ENCODE data around the gene NR6A1.

Gene NR6A1

GRCh38 chr9:124570942-124571666 is 200.0 kb downstream of the NR6A1 start:
- ATAC-seq: no peak
- no peaks in the 10 kb centered on the region for H3K4me1 Mint-ChIP-seq
- H3K9me3 Mint-ChIP-seq: no peaks in the 10 kb centered on the region
- no peaks in the 10 kb centered on the region for H3K36me3 Mint-ChIP-seq
- H3K27ac Mint-ChIP-seq: no peak overlapping the region
- H3K4me3 Mint-ChIP-seq: no peak overlapping the region
- DNase-seq (ENCODE audit: low spot score in 2 of 2): no peak

- H3K4me3 Mint-ChIP-seq: no peak overlapping the region
- H3K4me1 Mint-ChIP-seq: no peaks in the 10 kb centered on the region
- DNase-seq (ENCODE audit: low spot score in 2 of 2) (no peak), ATAC-seq (no peak)
- H3K36me3 Mint-ChIP-seq: no peaks in the 10 kb centered on the region
- H3K9me3 Mint-ChIP-seq: no peaks in the 10 kb centered on the region
- H3K27ac Mint-ChIP-seq: no peak overlapping the region
Observed at GRCh38 chr9:124569942-124570341, 201.2 kb downstream of the NR6A1 start.

- ATAC-seq (no peak), DNase-seq (ENCODE audit: low spot score in 2 of 2) (no peak)
- no peaks in the 10 kb centered on the region for H3K4me1 Mint-ChIP-seq
- H3K36me3 Mint-ChIP-seq: no peaks in the 10 kb centered on the region
- H3K27ac Mint-ChIP-seq: no peak overlapping the region
- no peak overlapping the region for H3K4me3 Mint-ChIP-seq
- no peaks in the 10 kb centered on the region for H3K9me3 Mint-ChIP-seq
Observed at GRCh38 chr9:124567362-124567761, 203.7 kb downstream of the NR6A1 start.

- DNase-seq (ENCODE audit: low spot score in 2 of 2): no peak
- Mint-ChIP-seq H3K4me3 (no peak overlapping the region), H3K9me3 (no peaks in the 10 kb centered on the region), H3K4me1 (no peaks in the 10 kb centered on the region), H3K36me3 (no peaks in the 10 kb centered on the region), H3K27ac (no peak overlapping the region)
- no peak for ATAC-seq
Observed at GRCh38 chr9:124562328-124562727, 208.8 kb downstream of the NR6A1 start.

- Mint-ChIP-seq H3K27ac (no peak overlapping the region), H3K4me1 (no peaks in the 10 kb centered on the region), H3K36me3 (no peaks in the 10 kb centered on the region), H3K9me3 (no peaks in the 10 kb centered on the region), H3K4me3 (no peak overlapping the region)
- DNase-seq (ENCODE audit: low spot score in 2 of 2): no peak
- no peak for ATAC-seq
Observed at GRCh38 chr9:124559871-124560270, 211.2 kb downstream of the NR6A1 start.

GRCh38 chr9:124558777-124559470 is 212.2 kb downstream of the NR6A1 start:
- Mint-ChIP-seq H3K4me1 (no peaks in the 10 kb centered on the region), H3K36me3 (no peaks in the 10 kb centered on the region), H3K4me3 (no peak overlapping the region), H3K9me3 (no peaks in the 10 kb centered on the region), H3K27ac (no peak overlapping the region)
- DNase-seq (ENCODE audit: low spot score in 2 of 2) (no peak), ATAC-seq (no peak)

GRCh38 chr9:124557895-124558294 is 213.2 kb downstream of the NR6A1 start:
- Mint-ChIP-seq H3K4me1 (no peaks in the 10 kb centered on the region), H3K9me3 (no peaks in the 10 kb centered on the region), H3K4me3 (no peak overlapping the region), H3K27ac (no peak overlapping the region), H3K36me3 (no peaks in the 10 kb centered on the region)
- ATAC-seq: no peak
- DNase-seq (ENCODE audit: low spot score in 2 of 2): no peak

- no peaks in the 10 kb centered on the region for H3K9me3 Mint-ChIP-seq
- DNase-seq (ENCODE audit: low spot score in 2 of 2) (no peak), ATAC-seq (no peak)
- H3K27ac Mint-ChIP-seq: no peak overlapping the region
- no peaks in the 10 kb centered on the region for H3K36me3 Mint-ChIP-seq
- no peaks in the 10 kb centered on the region for H3K4me1 Mint-ChIP-seq
- H3K4me3 Mint-ChIP-seq: no peak overlapping the region
Observed at GRCh38 chr9:124555043-124555442, 216.1 kb downstream of the NR6A1 start.

GRCh38 chr9:124553738-124554137 is 217.4 kb downstream of the NR6A1 start:
- Mint-ChIP-seq H3K36me3 (no peaks in the 10 kb centered on the region), H3K4me1 (no peaks in the 10 kb centered on the region), H3K4me3 (no peak overlapping the region), H3K9me3 (no peaks in the 10 kb centered on the region), H3K27ac (no peak overlapping the region)
- no peak for ATAC-seq
- DNase-seq (ENCODE audit: low spot score in 2 of 2): no peak

- Mint-ChIP-seq H3K9me3 (no peaks in the 10 kb centered on the region), H3K4me3 (no peak overlapping the region), H3K36me3 (no peaks in the 10 kb centered on the region), H3K27ac (no peak overlapping the region), H3K4me1 (no peaks in the 10 kb centered on the region)
- ATAC-seq: no peak
- DNase-seq (ENCODE audit: low spot score in 2 of 2): peak in 1 of 2 donors; percentile 51
Observed at GRCh38 chr9:124552273-124552605, 218.9 kb downstream of the NR6A1 start.

GRCh38 chr9:124551472-124552272 is 219.4 kb downstream of the NR6A1 start:
- Mint-ChIP-seq H3K36me3 (no peaks in the 10 kb centered on the region), H3K4me3 (no peak overlapping the region), H3K9me3 (no peaks in the 10 kb centered on the region), H3K4me1 (no peaks in the 10 kb centered on the region), H3K27ac (no peak overlapping the region)
- DNase-seq (ENCODE audit: low spot score in 2 of 2) (peak in 1 of 2 donors; percentile 68), ATAC-seq (peak; percentile 85)

GRCh38 chr9:124550072-124550471 is 221.0 kb downstream of the NR6A1 start:
- Mint-ChIP-seq H3K4me1 (no peaks in the 10 kb centered on the region), H3K4me3 (no peak overlapping the region), H3K36me3 (no peaks in the 10 kb centered on the region), H3K9me3 (no peaks in the 10 kb centered on the region), H3K27ac (no peak overlapping the region)
- DNase-seq (ENCODE audit: low spot score in 2 of 2) (no peak), ATAC-seq (no peak)

- Mint-ChIP-seq H3K9me3 (no peaks in the 10 kb centered on the region), H3K27ac (no peak overlapping the region), H3K36me3 (no peaks in the 10 kb centered on the region), H3K4me1 (no peaks in the 10 kb centered on the region), H3K4me3 (no peak overlapping the region)
- ATAC-seq (no peak), DNase-seq (ENCODE audit: low spot score in 2 of 2) (no peak)
Observed at GRCh38 chr9:124549016-124549415, 222.1 kb downstream of the NR6A1 start.

- H3K27ac Mint-ChIP-seq: no peak overlapping the region
- H3K4me1 Mint-ChIP-seq: no peaks in the 10 kb centered on the region
- H3K4me3 Mint-ChIP-seq: no peak overlapping the region
Observed at GRCh38 chr9:124544535-124544934, 226.6 kb downstream of the NR6A1 start.

GRCh38 chr9:124541824-124542223 is 229.3 kb downstream of the NR6A1 start:
- Mint-ChIP-seq H3K36me3 (no peaks in the 10 kb centered on the region), H3K27ac (no peak overlapping the region), H3K9me3 (no peaks in the 10 kb centered on the region), H3K4me1 (no peaks in the 10 kb centered on the region), H3K4me3 (no peak overlapping the region)
- DNase-seq (ENCODE audit: low spot score in 2 of 2): no peak
- no peak for ATAC-seq

More at GRCh38 chr9:124544535-124544934, 226.6 kb downstream of the NR6A1 start:
- Mint-ChIP-seq H3K9me3 (no peaks in the 10 kb centered on the region), H3K36me3 (no peaks in the 10 kb centered on the region)
- ATAC-seq (no peak), DNase-seq (ENCODE audit: low spot score in 2 of 2) (no peak)

GRCh38 chr9:124537926-124538325 is 233.2 kb downstream of the NR6A1 start:
- ATAC-seq: no peak
- no peak for DNase-seq (ENCODE audit: low spot score in 2 of 2)
- Mint-ChIP-seq H3K36me3 (no peaks in the 10 kb centered on the region), H3K4me1 (no peaks in the 10 kb centered on the region), H3K27ac (no peak overlapping the region), H3K9me3 (no peaks in the 10 kb centered on the region), H3K4me3 (no peak overlapping the region)

Measured in stimulated activated effector memory CD8-positive, alpha-beta T cell treated with anti-CD3 and anti-CD28 coated beads, Interleukin-12 subunit alpha, Interleukin-12 subunit beta, amount 100 ng/mL, for 72 hours (primary cell).